CD4-positive, CD25-positive, alpha-beta regulatory T cell (primary cell): ENCODE results near the gene PLXNA4. TPM values are rescaled to one million over a fixed set of nuclear protein-coding genes. Genes with fewer than 3 reads are reported as not detected.

Experiments used
- ATAC-seq, 2 donors: fragments of 150-1000 bp; cut with Tn5 transposase; one replicate each; pipeline ENCODE4 v1.10.0; 2021; ENCODE audit warnings: low read depth in 2 of 2, moderate number of reproducible peaks in 2 of 2, moderate library complexity in 1 of 2
- DNase-seq, 3 donors: peaks; one replicate each; pipeline versions ENCODE4 v3.0.0 to v3.0.0-alpha.2; 2012 to 2022; ENCODE audit warnings: mixed read lengths in 1 of 3
- H3K27ac ChIP-seq: one replicate; pipeline ENCODE4 v1.7.0; 2013; ENCODE audit warnings: mild to moderate bottlenecking, low read length; ENCODE audit not compliant: insufficient read depth, poor library complexity, severe bottlenecking
- H3K27me3 ChIP-seq: one replicate; pipeline ENCODE4 v1.7.0; 2013; ENCODE audit warnings: low read length; ENCODE audit not compliant: control insufficient read depth, insufficient read depth
- H3K36me3 ChIP-seq: one replicate; pipeline ENCODE4 v1.7.0; 2013; ENCODE audit warnings: mild to moderate bottlenecking, low read length, moderate library complexity; ENCODE audit not compliant: control insufficient read depth, insufficient read depth
- H3K4me1 ChIP-seq: 2 replicates; pipeline ENCODE4 v1.7.0; 2013; ENCODE audit warnings: mild to moderate bottlenecking, low read length; ENCODE audit not compliant: insufficient read depth, control insufficient read depth, poor library complexity, severe bottlenecking
- H3K4me3 ChIP-seq: one replicate; pipeline ENCODE4 v1.7.0; 2013; ENCODE audit warnings: low read depth, mild to moderate bottlenecking, low read length, moderate library complexity
- H3K9me3 ChIP-seq, 2 experiments: 1 replicate in 1 of 2; 2 replicates in 1 of 2; pipeline ENCODE4 v1.7.0; 2013; ENCODE audit warnings: low read length in 2 of 2, mild to moderate bottlenecking in 1 of 2, moderate library complexity in 1 of 2; ENCODE audit not compliant: control insufficient read depth in 2 of 2
- H3K27ac Mint-ChIP-seq, 3 donors: one replicate each; pipeline ENCODE4 v1.8.0; 2020 to 2022; ENCODE audit warnings: mild to moderate bottlenecking in 3 of 3, mixed read lengths in 3 of 3, moderate library complexity in 2 of 3
- H3K27me3 Mint-ChIP-seq: one replicate; pipeline ENCODE4 v1.8.0; 2022; ENCODE audit warnings: mild to moderate bottlenecking, mixed read lengths
- H3K36me3 Mint-ChIP-seq: one replicate; pipeline ENCODE4 v1.8.0; 2020; ENCODE audit warnings: mixed read lengths
- H3K4me1 Mint-ChIP-seq, 4 donors: one replicate each; pipeline ENCODE4 v1.8.0; 2020 to 2022; ENCODE audit warnings: mixed read lengths in 4 of 4, mild to moderate bottlenecking in 1 of 4
- H3K4me3 Mint-ChIP-seq, 4 donors: one replicate each; pipeline ENCODE4 v1.8.0; 2020 to 2022; ENCODE audit warnings: mild to moderate bottlenecking in 4 of 4, mixed read lengths in 4 of 4, moderate library complexity in 3 of 4
- H3K9me3 Mint-ChIP-seq, 7 donors: one replicate each; pipeline ENCODE4 v1.8.0; 2020 to 2022; ENCODE audit warnings: mixed read lengths in 7 of 7, mild to moderate bottlenecking in 3 of 7, moderate library complexity in 2 of 7
- polyA plus RNA-seq, 4 donors: library from polyadenylated mRNA; unstranded; fragments of 300-500 nt; fragmentation: Illumina TruSeq; gene quantifications; one replicate each; pipeline ENCODE4 v1.2.3, GENCODE V29; 2021
- total RNA-seq: library from RNA; stranded (reverse); gene quantifications from one replicate; pipeline ENCODE4 v1.2.3, GENCODE V29; 2022

PLXNA4 gene
- total and polyA plus RNA-seq, 5 donors from 2014 or later = 0.27 TPM; not detected in 4

DNA sequence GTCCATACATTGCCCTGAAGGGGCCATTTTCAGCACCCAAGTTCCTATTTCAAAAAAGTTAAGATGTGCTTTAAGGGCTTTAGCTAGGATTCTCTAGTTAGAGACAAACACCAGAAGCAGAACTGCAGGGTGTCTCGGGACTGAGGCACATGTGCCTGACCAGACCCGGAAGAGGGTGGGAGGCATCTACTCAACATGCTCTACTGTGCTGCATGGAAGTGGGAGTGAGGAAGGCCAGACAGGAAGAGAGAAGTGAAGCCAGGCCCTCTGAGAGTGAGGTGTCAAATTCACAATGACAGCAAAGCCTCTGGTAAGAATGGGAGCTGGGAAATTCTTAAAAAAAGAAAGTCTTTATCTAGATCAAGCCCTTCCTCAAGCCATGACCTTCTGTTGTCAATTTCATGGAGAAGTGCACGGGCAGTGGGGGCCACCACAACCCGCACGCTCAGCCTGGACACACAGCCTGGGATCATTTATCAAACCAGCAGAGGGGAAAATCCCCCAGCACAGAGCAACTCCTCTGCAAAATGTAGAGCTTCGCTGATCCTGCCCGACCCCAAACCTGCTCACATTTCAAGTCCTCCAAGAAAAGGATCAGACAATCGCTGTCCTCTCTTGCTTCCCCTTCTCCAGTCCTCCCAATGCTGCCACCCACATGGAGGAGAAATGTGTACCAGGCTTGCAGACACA is 38.7 kb downstream of the PLXNA4 start:
- Mint-ChIP-seq H3K27me3 (no peaks in the 10 kb centered on the region), H3K4me1 (no peaks in the 10 kb centered on the region), H3K27ac (no peak overlapping the region), H3K36me3 (no peaks in the 10 kb centered on the region), H3K9me3 (peaks cover 0 to 2% (median 0%) of the 10 kb centered on the region in 7 donors), H3K4me3 (no peak overlapping the region)
- ATAC-seq = no peak
- Histone ChIP-seq H3K36me3 (no peaks in the 10 kb centered on the region), H3K27me3 (no peaks in the 10 kb centered on the region), H3K4me3 (no peak overlapping the region), H3K27ac (no peak overlapping the region), H3K4me1 (no peaks in the 10 kb centered on the region), H3K9me3 (no peaks in the 10 kb centered on the region)
- DNase-seq = no peak

- no peak overlapping the region for H3K4me3 ChIP-seq
- H3K4me3 Mint-ChIP-seq = no peak overlapping the region
- DNase-seq = no peak
- H3K9me3 Mint-ChIP-seq = peaks cover 0 to 2% (median 0%) of the 10 kb centered on the region in 7 donors
- H3K27me3 ChIP-seq = no peaks in the 10 kb centered on the region
- ATAC-seq = no peak
- H3K27ac Mint-ChIP-seq = no peak overlapping the region
- H3K4me1 Mint-ChIP-seq = no peaks in the 10 kb centered on the region
- H3K9me3 ChIP-seq = no peaks in the 10 kb centered on the region
- no peaks in the 10 kb centered on the region for H3K4me1 ChIP-seq
- no peak overlapping the region for H3K27ac ChIP-seq
- H3K36me3 ChIP-seq = no peaks in the 10 kb centered on the region
- no peaks in the 10 kb centered on the region for H3K27me3 Mint-ChIP-seq
- H3K36me3 Mint-ChIP-seq = no peaks in the 10 kb centered on the region
Measured at GRCh38 chr7:132536654-132537395, 39.4 kb downstream of the PLXNA4 start.

DNA sequence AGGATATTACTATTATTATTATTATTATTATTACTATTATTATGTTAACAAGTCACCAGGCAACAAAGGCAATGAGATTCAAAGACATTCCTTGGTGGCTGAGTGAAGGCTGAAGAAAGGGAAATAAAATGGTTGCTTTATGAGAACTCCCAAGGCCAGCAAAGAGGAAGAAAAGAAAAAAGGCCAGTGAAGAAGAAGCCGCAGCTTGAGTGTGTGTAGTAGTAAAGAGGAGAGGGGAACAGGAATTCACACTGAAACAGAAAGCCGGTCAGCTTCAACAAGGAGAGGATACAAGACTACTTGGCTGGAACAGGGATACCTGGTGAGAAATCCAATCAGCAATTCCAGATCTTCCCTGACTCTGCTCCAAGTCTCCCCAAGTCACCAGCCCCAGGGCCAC is 42.4 kb downstream of the PLXNA4 start:
- Histone ChIP-seq H3K36me3 (no peaks in the 10 kb centered on the region), H3K27ac (no peak overlapping the region), H3K4me1 (no peaks in the 10 kb centered on the region), H3K27me3 (no peaks in the 10 kb centered on the region), H3K9me3 (no peaks in the 10 kb centered on the region), H3K4me3 (no peak overlapping the region)
- Mint-ChIP-seq H3K36me3 (no peaks in the 10 kb centered on the region), H3K27me3 (no peaks in the 10 kb centered on the region), H3K27ac (no peak overlapping the region), H3K9me3 (peaks cover 0 to 2% (median 0%) of the 10 kb centered on the region in 7 donors), H3K4me3 (no peak overlapping the region), H3K4me1 (no peaks in the 10 kb centered on the region)
- ATAC-seq (no peak), DNase-seq (no peak)

GRCh38 chr7:132532281-132532680 is 44.0 kb downstream of the PLXNA4 start:
- Mint-ChIP-seq H3K4me3 (no peak overlapping the region), H3K27me3 (no peaks in the 10 kb centered on the region), H3K4me1 (no peaks in the 10 kb centered on the region), H3K36me3 (no peaks in the 10 kb centered on the region), H3K9me3 (peaks cover 0 to 2% (median 0%) of the 10 kb centered on the region in 7 donors), H3K27ac (no peak overlapping the region)
- H3K27me3 ChIP-seq = no peaks in the 10 kb centered on the region
- H3K36me3 ChIP-seq = no peaks in the 10 kb centered on the region
- H3K4me3 ChIP-seq = no peak overlapping the region
- H3K9me3 ChIP-seq = no peaks in the 10 kb centered on the region
- no peak overlapping the region for H3K27ac ChIP-seq
- DNase-seq = no peak
- ATAC-seq = no peak
- no peaks in the 10 kb centered on the region for H3K4me1 ChIP-seq

GRCh38 chr7:132531562-132531961 is 44.7 kb downstream of the PLXNA4 start:
- Histone ChIP-seq H3K4me3 (no peak overlapping the region), H3K9me3 (no peaks in the 10 kb centered on the region), H3K4me1 (no peaks in the 10 kb centered on the region), H3K27ac (no peak overlapping the region), H3K27me3 (no peaks in the 10 kb centered on the region), H3K36me3 (no peaks in the 10 kb centered on the region)
- no peaks in the 10 kb centered on the region for H3K4me1 Mint-ChIP-seq
- no peak overlapping the region for H3K27ac Mint-ChIP-seq
- H3K27me3 Mint-ChIP-seq = no peaks in the 10 kb centered on the region
- DNase-seq (no peak), ATAC-seq (no peak)
- H3K36me3 Mint-ChIP-seq = no peaks in the 10 kb centered on the region
- H3K4me3 Mint-ChIP-seq = no peak overlapping the region
- H3K9me3 Mint-ChIP-seq = peaks cover 0 to 2% (median 0%) of the 10 kb centered on the region in 7 donors

DNA sequence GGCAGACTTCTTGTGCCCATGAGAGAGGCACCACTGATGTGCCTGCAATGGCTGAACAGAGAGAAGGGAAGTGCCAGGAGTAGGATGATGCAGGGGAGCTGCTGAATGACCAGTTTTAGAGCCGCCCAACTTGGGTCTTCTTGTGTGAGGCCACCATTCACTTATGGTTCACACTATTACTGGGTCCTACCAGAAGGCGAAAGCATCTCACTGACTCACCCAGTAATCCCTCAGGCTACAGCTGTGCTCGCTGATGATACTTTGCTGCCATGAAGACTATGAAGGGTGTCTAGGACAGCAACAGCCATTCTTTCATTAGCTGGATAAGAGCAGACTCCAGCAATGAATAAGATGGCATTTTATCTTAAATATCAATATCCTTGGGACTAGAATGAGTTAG is 47.6 kb downstream of the PLXNA4 start:
- no peaks in the 10 kb centered on the region for H3K4me1 Mint-ChIP-seq
- H3K4me3 Mint-ChIP-seq = no peak overlapping the region
- DNase-seq (no peak), ATAC-seq (no peak)
- no peaks in the 10 kb centered on the region for H3K9me3 ChIP-seq
- H3K27me3 ChIP-seq = no peaks in the 10 kb centered on the region
- no peak overlapping the region for H3K27ac Mint-ChIP-seq
- no peaks in the 10 kb centered on the region for H3K27me3 Mint-ChIP-seq
- no peaks in the 10 kb centered on the region for H3K9me3 Mint-ChIP-seq
- H3K36me3 ChIP-seq = no peaks in the 10 kb centered on the region
- H3K27ac ChIP-seq = no peak overlapping the region
- no peaks in the 10 kb centered on the region for H3K36me3 Mint-ChIP-seq
- no peak overlapping the region for H3K4me3 ChIP-seq
- no peaks in the 10 kb centered on the region for H3K4me1 ChIP-seq

- no peaks in the 10 kb centered on the region for H3K4me1 Mint-ChIP-seq
- H3K4me3 Mint-ChIP-seq = no peak overlapping the region
- H3K4me3 ChIP-seq = no peak overlapping the region
- no peaks in the 10 kb centered on the region for H3K27me3 Mint-ChIP-seq
- no peak overlapping the region for H3K27ac ChIP-seq
- H3K4me1 ChIP-seq = no peaks in the 10 kb centered on the region
- no peak overlapping the region for H3K27ac Mint-ChIP-seq
- no peak for ATAC-seq
- H3K36me3 ChIP-seq = no peaks in the 10 kb centered on the region
- DNase-seq = no peak
- H3K9me3 ChIP-seq = no peaks in the 10 kb centered on the region
- no peaks in the 10 kb centered on the region for H3K36me3 Mint-ChIP-seq
- H3K27me3 ChIP-seq = no peaks in the 10 kb centered on the region
- no peaks in the 10 kb centered on the region for H3K9me3 Mint-ChIP-seq
Measured at GRCh38 chr7:132527467-132528410, 48.5 kb downstream of the PLXNA4 start.
